Measurements from ENCODE around the gene CDT1. TPM values are rescaled to one million over a fixed set of nuclear protein-coding genes. Genes with fewer than 3 reads are reported as not detected.
A peak's percentile ranks its signal among the peaks of the same experiment; 100 is the strongest.

The CDT1 gene
- total RNA-seq, 1 experiment from 2014 or later: 74.1 TPM

DNA sequence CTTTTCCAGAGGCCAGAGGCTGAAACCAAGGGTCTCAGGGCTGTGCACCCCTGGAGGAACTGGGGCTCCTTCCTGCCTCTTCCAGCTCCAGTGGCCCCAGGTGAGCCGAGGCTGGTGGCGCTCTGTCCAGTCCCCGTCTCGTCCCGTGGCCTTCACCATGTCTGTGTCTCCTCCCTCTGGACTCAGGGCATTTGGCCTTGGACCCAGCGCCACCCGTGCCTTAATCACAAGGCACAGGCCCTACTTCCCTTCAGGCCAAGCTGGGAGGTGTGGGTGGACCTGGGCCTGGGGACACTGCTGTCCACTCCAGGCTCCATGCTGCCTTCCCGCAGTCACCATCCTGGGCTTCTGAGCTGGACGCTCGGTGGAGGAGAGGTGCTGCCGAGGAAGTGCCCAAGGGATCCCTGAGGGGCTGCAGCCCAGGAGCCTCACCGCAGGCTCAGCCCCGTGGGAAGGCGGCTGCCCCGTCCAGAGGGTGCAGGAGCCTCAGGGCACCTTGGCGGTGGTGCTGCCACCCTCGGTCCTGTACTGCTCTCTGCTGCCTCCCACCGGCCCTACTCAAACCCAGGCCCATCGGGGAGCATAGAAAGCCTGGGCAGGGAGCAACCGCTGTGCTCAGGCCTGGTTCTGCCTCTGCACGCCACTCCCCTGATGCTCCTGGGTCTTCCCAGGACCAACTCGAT lies 17.7 kb downstream of the CDT1 start:
- no peak overlapping the region for H2BK5ac ChIP-seq (ENCODE audit: insufficient read length, low read length)
- Mint-ChIP-seq H3K27me3 (ENCODE audit: low read depth) (no peaks in the 10 kb centered on the region), H3K4me3 (no peak overlapping the region), H3K9me3 (no peaks in the 10 kb centered on the region), H3K4me1 (no peaks in the 10 kb centered on the region), H3K27ac (no peak overlapping the region), H3K36me3 (ENCODE audit: insufficient read depth in 1 of 3, low read depth in 3 of 3) (peaks cover 1 to 8% (median 6%) of the 10 kb centered on the region in 3 experiments; a peak in 3 of 7 replicates)
- no peak overlapping the region for H3K18ac ChIP-seq (ENCODE audit: insufficient read length, low read depth, low read length)
- H3K23me2 ChIP-seq (ENCODE audit: insufficient read length, low read depth, low read length, poor library complexity, severe bottlenecking): no peaks in the 10 kb centered on the region
- H2BK120ac ChIP-seq (ENCODE audit: low read depth, low read length, poor library complexity, severe bottlenecking): no peak overlapping the region
- H3K9ac ChIP-seq (ENCODE audit: extremely low read depth, insufficient read length, low read length): no peak overlapping the region
- no peak overlapping the region for H2BK12ac ChIP-seq (ENCODE audit: insufficient read length, low read depth, low read length)
- H3K79me1 ChIP-seq (ENCODE audit: insufficient read depth, low read depth, low read length, poor library complexity, severe bottlenecking): no peaks in the 10 kb centered on the region
- H3K79me2 ChIP-seq (ENCODE audit: insufficient read depth, low read length): no peaks in the 10 kb centered on the region
- H2BK15ac ChIP-seq (ENCODE audit: low read depth, low read length): no peak overlapping the region
- TF ChIP-seq, protein P1, sequence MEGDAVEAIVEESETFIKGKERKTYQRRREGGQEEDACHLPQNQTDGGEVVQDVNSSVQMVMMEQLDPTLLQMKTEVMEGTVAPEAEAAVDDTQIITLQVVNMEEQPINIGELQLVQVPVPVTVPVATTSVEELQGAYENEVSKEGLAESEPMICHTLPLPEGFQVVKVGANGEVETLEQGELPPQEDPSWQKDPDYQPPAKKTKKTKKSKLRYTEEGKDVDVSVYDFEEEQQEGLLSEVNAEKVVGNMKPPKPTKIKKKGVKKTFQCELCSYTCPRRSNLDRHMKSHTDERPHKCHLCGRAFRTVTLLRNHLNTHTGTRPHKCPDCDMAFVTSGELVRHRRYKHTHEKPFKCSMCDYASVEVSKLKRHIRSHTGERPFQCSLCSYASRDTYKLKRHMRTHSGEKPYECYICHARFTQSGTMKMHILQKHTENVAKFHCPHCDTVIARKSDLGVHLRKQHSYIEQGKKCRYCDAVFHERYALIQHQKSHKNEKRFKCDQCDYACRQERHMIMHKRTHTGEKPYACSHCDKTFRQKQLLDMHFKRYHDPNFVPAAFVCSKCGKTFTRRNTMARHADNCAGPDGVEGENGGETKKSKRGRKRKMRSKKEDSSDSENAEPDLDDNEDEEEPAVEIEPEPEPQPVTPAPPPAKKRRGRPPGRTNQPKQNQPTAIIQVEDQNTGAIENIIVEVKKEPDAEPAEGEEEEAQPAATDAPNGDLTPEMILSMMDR (conservative IDR thresholded peaks at IDR 0.05): peak; percentile 31; the same call in 2 of the 3 replicates
- H2BK20ac ChIP-seq (ENCODE audit: low read depth, low read length, poor library complexity, severe bottlenecking): no peak overlapping the region
- no peak overlapping the region for H3K4ac ChIP-seq (ENCODE audit: low read depth, low read length)
- no peak overlapping the region for H3K4me2 ChIP-seq (ENCODE audit: insufficient read depth, insufficient read length, low read length)
- no peak overlapping the region for H3K14ac ChIP-seq (ENCODE audit: insufficient read depth, low read length)
- no peak overlapping the region for H3K23ac ChIP-seq (ENCODE audit: insufficient read length, low read depth, low read length)
- no peak for DNase-seq
- H4K91ac ChIP-seq (ENCODE audit: insufficient read length, low read depth, low read length): no peak overlapping the region
- no peak overlapping the region for H3T11ph ChIP-seq (ENCODE audit: low read length)
- no peak overlapping the region for H3K27ac ChIP-seq (ENCODE audit: insufficient read length, low read depth, low read length)
- no peak overlapping the region for H2AK5ac ChIP-seq (ENCODE audit: insufficient read length, low read length)
- H4K5ac ChIP-seq (ENCODE audit: insufficient read length, low read depth, low read length): no peak overlapping the region
- no peaks in the 10 kb centered on the region for H3K9me3 ChIP-seq (ENCODE audit: control insufficient read depth, low read depth, low read length)
- H2AFZ ChIP-seq (ENCODE audit: low read length): no peak overlapping the region
- no peaks in the 10 kb centered on the region for H4K20me1 ChIP-seq (ENCODE audit: control insufficient read depth, insufficient read depth, insufficient read length)
- no peak overlapping the region for H4K8ac ChIP-seq (replicated peaks; ENCODE audit: insufficient read length, low read depth, low read length)
- H3K4me1 ChIP-seq (ENCODE audit: insufficient read depth, low read length): no peaks in the 10 kb centered on the region
- no peaks in the 10 kb centered on the region for H3K27me3 ChIP-seq (ENCODE audit: insufficient read depth, low read length)
- no peak overlapping the region for H3K56ac ChIP-seq (ENCODE audit: insufficient read length, low read depth, low read length)
- no CpG with 5 or more reads among the region's 22 CpGs for WGBS (ENCODE audit: extremely low coverage, insufficient read length, low lambda C conversion rate)

All from H9 (cell line).